WTC11 (cell line): ENCODE data around the gene TMC4. TPM values are rescaled to one million over a fixed set of nuclear protein-coding genes. Genes with fewer than 3 reads are reported as not detected.

Experiments
- ATAC-seq: fragments of 200-7000 bp; cut with Tn5 transposase; 2 replicates; pipeline ENCODE4 v1.10.0; 2021; ENCODE audit warnings: mild to moderate bottlenecking, moderate library complexity
- CTCF ChIA-PET: fragments of 300-600 bp; sonication (Branson Sonifier 250); formaldehyde crosslinking; loops from one replicate; lab custom pipeline; 2021; ENCODE audit warnings: antibody characterized with exemption; lab: Charles Lee
- POLR2A ChIA-PET: fragments of 350-600 bp; sonication (Branson Sonifier 250); formaldehyde crosslinking; loops from one replicate; lab custom pipeline; 2021; ENCODE audit warnings: antibody characterized with exemption; lab: Charles Lee
- DNase-seq: peaks from one replicate; pipeline ENCODE4 v3.0.0; 2021; ENCODE audit warnings: low spot score
- H3K27ac Mint-ChIP-seq: 2 replicates; pipeline ENCODE4 v1.8.0; 2021; ENCODE audit warnings: mixed read lengths
- H3K27me3 Mint-ChIP-seq: 2 replicates; pipeline ENCODE4 v1.8.0; 2021; ENCODE audit warnings: low read depth, mild to moderate bottlenecking, moderate library complexity, mixed read lengths
- H3K36me3 Mint-ChIP-seq: 2 replicates; pipeline ENCODE4 v1.8.0; 2021; ENCODE audit warnings: mixed read lengths
- H3K4me1 Mint-ChIP-seq: 2 replicates; pipeline ENCODE4 v1.8.0; 2022; ENCODE audit warnings: mixed read lengths
- H3K4me3 Mint-ChIP-seq: 2 replicates; pipeline ENCODE4 v1.8.0; 2021; ENCODE audit warnings: mild to moderate bottlenecking, moderate library complexity, mixed read lengths
- H3K9me3 Mint-ChIP-seq: 2 replicates; pipeline ENCODE4 v1.8.0; 2021; ENCODE audit warnings: mixed read lengths
- CBFB ChIP-seq: sonication (generic); formaldehyde crosslinking; IDR thresholded peaks from 2 replicates; pipeline ENCODE4 v1.8.1; 2022; ENCODE audit warnings: mild to moderate bottlenecking, low read depth, missing genetic modification reagents
- EMX1 ChIP-seq: fragments of 250-450 bp; sonication (Bioruptor Pico); IDR thresholded peaks from 2 replicates; pipeline ENCODE4 v1.8.0; 2021; ENCODE audit warnings: mild to moderate bottlenecking
- FOXJ3 ChIP-seq: sonication (generic); formaldehyde crosslinking; IDR thresholded peaks from 2 replicates; pipeline ENCODE4 v1.9.0; 2021; ENCODE audit warnings: missing genetic modification reagents, mild to moderate bottlenecking, borderline replicate concordance
- FOXK1 ChIP-seq: sonication (generic); formaldehyde crosslinking; IDR thresholded peaks from 2 replicates; pipeline ENCODE4 v1.8.0; 2022; ENCODE audit warnings: mild to moderate bottlenecking, moderate library complexity, missing genetic modification reagents
- HMGA2 ChIP-seq: fragments of 250-450 bp; sonication (Bioruptor Pico); IDR thresholded peaks from 2 replicates; pipeline ENCODE4 v1.4.0; 2021; ENCODE audit warnings: mild to moderate bottlenecking, moderate library complexity
- JAZF1 ChIP-seq: fragments of 250-450 bp; sonication (Bioruptor Pico); IDR thresholded peaks from 2 replicates; pipeline ENCODE4 v1.9.0; 2021; ENCODE audit warnings: moderate library complexity, mild to moderate bottlenecking, inconsistent platforms
- NR2C2 ChIP-seq: sonication (generic); formaldehyde crosslinking; IDR thresholded peaks from 2 replicates; pipeline ENCODE4 v1.8.0; 2022; ENCODE audit warnings: mild to moderate bottlenecking, missing genetic modification reagents
- OVOL2 ChIP-seq: fragments of 250-450 bp; sonication (Bioruptor Pico); IDR thresholded peaks from 2 replicates; pipeline ENCODE4 v1.9.0; 2021; ENCODE audit warnings: mild to moderate bottlenecking, borderline replicate concordance
- RORB ChIP-seq: fragments of 250-450 bp; sonication (Bioruptor Pico); IDR thresholded peaks from 2 replicates; pipeline ENCODE4 v1.9.0; 2021; ENCODE audit warnings: mild to moderate bottlenecking
- SMAD4 ChIP-seq: sonication (generic); formaldehyde crosslinking; IDR thresholded peaks from 2 replicates; pipeline ENCODE4 v1.8.0; 2022; ENCODE audit warnings: mild to moderate bottlenecking, missing genetic modification reagents
- ZNF138 ChIP-seq: sonication (generic); formaldehyde crosslinking; conservative IDR thresholded peaks from 2 replicates; pipeline ENCODE4 v1.8.1; 2022; ENCODE audit warnings: mild to moderate bottlenecking, moderate library complexity, missing genetic modification reagents
- ZNF423 ChIP-seq: fragments of 250-450 bp; sonication (Bioruptor Pico); IDR thresholded peaks from 2 replicates; pipeline ENCODE4 v2.1.2; 2022; ENCODE audit warnings: mild to moderate bottlenecking, moderate library complexity
- total RNA-seq: library from RNA; stranded (reverse); gene quantifications from 3 replicates; pipeline ENCODE4 v1.2.3, GENCODE V29; 2021
- TF ChIP-seq, protein P1 (sequence below): sonication (generic); formaldehyde crosslinking; IDR thresholded peaks from 2 replicates; pipeline ENCODE4 v1.8.0; 2022; ENCODE audit warnings: missing genetic modification reagents
- TF ChIP-seq, protein P2 (sequence below): fragments of 250-450 bp; sonication (Bioruptor Pico); IDR thresholded peaks from 2 replicates; pipeline ENCODE4 v1.9.0; 2021; ENCODE audit warnings: mild to moderate bottlenecking
- TF ChIP-seq, protein P3 (sequence below): sonication (generic); formaldehyde crosslinking; IDR thresholded peaks from 2 replicates; pipeline ENCODE4 v1.8.0; 2022; ENCODE audit warnings: mild to moderate bottlenecking, missing genetic modification reagents
- TF ChIP-seq, protein P4 (sequence below): fragments of 250-450 bp; sonication (Bioruptor Pico); IDR thresholded peaks from 2 replicates; pipeline ENCODE4 v1.9.0; 2021; ENCODE audit warnings: mild to moderate bottlenecking, borderline replicate concordance
- TF ChIP-seq, protein P5 (sequence below): sonication (generic); formaldehyde crosslinking; IDR thresholded peaks from 2 replicates; pipeline ENCODE4 v1.8.0; 2023; ENCODE audit warnings: missing genetic modification reagents
- TF ChIP-seq, protein P6 (sequence below): fragments of 250-450 bp; sonication (Bioruptor Pico); IDR thresholded peaks from 2 replicates; pipeline ENCODE4 v2.1.2; 2022; ENCODE audit warnings: mild to moderate bottlenecking, moderate library complexity
- TF ChIP-seq, protein P7 (sequence below): sonication (generic); formaldehyde crosslinking; IDR thresholded peaks from 2 replicates; pipeline ENCODE4 v1.8.1; 2023; ENCODE audit warnings: mild to moderate bottlenecking, missing genetic modification reagents, moderate library complexity
- TF ChIP-seq, protein P8 (sequence below): sonication (generic); formaldehyde crosslinking; IDR thresholded peaks from 2 replicates; pipeline ENCODE4 v1.8.1; 2022; ENCODE audit warnings: low read depth, mild to moderate bottlenecking, moderate library complexity, missing genetic modification reagents, borderline replicate concordance

The TMC4 gene
- total RNA-seq, 1 experiment from 2014 or later, result 9.3 TPM

DNA sequence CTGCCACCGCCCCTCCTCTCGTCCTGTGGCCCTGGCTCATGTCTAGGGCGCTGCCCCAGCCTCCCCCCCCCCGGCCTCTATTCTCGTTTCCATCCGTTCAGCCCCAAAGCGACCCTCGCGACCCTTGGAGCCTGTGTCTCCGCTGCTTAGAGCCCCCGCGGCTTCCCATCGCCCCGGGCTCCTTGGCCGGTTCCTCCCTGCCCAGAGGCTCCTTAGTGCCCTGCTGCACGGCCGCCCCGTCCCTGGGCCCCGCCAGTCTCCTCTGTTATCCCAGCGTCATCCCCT is 44.6 kb downstream of the TMC4 start:
- CTCF ChIA-PET, result no interaction called here
- POLR2A ChIA-PET, result no interaction called here
- no peaks in the 10 kb centered on the region for H3K27me3 Mint-ChIP-seq
- H3K9me3 Mint-ChIP-seq, result no peaks in the 10 kb centered on the region
- no peaks in the 10 kb centered on the region for H3K4me1 Mint-ChIP-seq
- no peak for ATAC-seq
- H3K4me3 Mint-ChIP-seq, result no peak overlapping the region
- no peak for DNase-seq
- H3K36me3 Mint-ChIP-seq, result peaks cover 51% of the 10 kb centered on the region
- TF ChIP-seq EMX1 (CRISPR knock-in tag), result no peak
- no peak for TF ChIP-seq CBFB (CRISPR knock-in tag)
- no peak for TF ChIP-seq JAZF1 (CRISPR knock-in tag)
- TF ChIP-seq, protein P1, sequence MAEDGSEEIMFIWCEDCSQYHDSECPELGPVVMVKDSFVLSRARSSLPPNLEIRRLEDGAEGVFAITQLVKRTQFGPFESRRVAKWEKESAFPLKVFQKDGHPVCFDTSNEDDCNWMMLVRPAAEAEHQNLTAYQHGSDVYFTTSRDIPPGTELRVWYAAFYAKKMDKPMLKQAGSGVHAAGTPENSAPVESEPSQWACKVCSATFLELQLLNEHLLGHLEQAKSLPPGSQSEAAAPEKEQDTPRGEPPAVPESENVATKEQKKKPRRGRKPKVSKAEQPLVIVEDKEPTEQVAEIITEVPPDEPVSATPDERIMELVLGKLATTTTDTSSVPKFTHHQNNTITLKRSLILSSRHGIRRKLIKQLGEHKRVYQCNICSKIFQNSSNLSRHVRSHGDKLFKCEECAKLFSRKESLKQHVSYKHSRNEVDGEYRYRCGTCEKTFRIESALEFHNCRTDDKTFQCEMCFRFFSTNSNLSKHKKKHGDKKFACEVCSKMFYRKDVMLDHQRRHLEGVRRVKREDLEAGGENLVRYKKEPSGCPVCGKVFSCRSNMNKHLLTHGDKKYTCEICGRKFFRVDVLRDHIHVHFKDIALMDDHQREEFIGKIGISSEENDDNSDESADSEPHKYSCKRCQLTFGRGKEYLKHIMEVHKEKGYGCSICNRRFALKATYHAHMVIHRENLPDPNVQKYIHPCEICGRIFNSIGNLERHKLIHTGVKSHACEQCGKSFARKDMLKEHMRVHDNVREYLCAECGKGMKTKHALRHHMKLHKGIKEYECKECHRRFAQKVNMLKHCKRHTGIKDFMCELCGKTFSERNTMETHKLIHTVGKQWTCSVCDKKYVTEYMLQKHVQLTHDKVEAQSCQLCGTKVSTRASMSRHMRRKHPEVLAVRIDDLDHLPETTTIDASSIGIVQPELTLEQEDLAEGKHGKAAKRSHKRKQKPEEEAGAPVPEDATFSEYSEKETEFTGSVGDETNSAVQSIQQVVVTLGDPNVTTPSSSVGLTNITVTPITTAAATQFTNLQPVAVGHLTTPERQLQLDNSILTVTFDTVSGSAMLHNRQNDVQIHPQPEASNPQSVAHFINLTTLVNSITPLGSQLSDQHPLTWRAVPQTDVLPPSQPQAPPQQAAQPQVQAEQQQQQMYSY, result no peak
- TF ChIP-seq NR2C2 (CRISPR knock-in tag), result no peak
- no peak for TF ChIP-seq SMAD4 (CRISPR knock-in tag)
- TF ChIP-seq OVOL2 (CRISPR knock-in tag), result no peak
- TF ChIP-seq FOXJ3, result no peak
- no peak for TF ChIP-seq ZNF423 (CRISPR knock-in tag)
- TF ChIP-seq, protein P2, sequence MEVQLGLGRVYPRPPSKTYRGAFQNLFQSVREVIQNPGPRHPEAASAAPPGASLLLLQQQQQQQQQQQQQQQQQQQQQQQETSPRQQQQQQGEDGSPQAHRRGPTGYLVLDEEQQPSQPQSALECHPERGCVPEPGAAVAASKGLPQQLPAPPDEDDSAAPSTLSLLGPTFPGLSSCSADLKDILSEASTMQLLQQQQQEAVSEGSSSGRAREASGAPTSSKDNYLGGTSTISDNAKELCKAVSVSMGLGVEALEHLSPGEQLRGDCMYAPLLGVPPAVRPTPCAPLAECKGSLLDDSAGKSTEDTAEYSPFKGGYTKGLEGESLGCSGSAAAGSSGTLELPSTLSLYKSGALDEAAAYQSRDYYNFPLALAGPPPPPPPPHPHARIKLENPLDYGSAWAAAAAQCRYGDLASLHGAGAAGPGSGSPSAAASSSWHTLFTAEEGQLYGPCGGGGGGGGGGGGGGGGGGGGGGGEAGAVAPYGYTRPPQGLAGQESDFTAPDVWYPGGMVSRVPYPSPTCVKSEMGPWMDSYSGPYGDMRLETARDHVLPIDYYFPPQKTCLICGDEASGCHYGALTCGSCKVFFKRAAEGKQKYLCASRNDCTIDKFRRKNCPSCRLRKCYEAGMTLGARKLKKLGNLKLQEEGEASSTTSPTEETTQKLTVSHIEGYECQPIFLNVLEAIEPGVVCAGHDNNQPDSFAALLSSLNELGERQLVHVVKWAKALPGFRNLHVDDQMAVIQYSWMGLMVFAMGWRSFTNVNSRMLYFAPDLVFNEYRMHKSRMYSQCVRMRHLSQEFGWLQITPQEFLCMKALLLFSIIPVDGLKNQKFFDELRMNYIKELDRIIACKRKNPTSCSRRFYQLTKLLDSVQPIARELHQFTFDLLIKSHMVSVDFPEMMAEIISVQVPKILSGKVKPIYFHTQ, result no peak
- TF ChIP-seq ZNF138, result no peak
- TF ChIP-seq, protein P3, sequence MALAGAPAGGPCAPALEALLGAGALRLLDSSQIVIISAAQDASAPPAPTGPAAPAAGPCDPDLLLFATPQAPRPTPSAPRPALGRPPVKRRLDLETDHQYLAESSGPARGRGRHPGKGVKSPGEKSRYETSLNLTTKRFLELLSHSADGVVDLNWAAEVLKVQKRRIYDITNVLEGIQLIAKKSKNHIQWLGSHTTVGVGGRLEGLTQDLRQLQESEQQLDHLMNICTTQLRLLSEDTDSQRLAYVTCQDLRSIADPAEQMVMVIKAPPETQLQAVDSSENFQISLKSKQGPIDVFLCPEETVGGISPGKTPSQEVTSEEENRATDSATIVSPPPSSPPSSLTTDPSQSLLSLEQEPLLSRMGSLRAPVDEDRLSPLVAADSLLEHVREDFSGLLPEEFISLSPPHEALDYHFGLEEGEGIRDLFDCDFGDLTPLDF (CRISPR knock-in tag), result no peak
- TF ChIP-seq, protein P4, sequence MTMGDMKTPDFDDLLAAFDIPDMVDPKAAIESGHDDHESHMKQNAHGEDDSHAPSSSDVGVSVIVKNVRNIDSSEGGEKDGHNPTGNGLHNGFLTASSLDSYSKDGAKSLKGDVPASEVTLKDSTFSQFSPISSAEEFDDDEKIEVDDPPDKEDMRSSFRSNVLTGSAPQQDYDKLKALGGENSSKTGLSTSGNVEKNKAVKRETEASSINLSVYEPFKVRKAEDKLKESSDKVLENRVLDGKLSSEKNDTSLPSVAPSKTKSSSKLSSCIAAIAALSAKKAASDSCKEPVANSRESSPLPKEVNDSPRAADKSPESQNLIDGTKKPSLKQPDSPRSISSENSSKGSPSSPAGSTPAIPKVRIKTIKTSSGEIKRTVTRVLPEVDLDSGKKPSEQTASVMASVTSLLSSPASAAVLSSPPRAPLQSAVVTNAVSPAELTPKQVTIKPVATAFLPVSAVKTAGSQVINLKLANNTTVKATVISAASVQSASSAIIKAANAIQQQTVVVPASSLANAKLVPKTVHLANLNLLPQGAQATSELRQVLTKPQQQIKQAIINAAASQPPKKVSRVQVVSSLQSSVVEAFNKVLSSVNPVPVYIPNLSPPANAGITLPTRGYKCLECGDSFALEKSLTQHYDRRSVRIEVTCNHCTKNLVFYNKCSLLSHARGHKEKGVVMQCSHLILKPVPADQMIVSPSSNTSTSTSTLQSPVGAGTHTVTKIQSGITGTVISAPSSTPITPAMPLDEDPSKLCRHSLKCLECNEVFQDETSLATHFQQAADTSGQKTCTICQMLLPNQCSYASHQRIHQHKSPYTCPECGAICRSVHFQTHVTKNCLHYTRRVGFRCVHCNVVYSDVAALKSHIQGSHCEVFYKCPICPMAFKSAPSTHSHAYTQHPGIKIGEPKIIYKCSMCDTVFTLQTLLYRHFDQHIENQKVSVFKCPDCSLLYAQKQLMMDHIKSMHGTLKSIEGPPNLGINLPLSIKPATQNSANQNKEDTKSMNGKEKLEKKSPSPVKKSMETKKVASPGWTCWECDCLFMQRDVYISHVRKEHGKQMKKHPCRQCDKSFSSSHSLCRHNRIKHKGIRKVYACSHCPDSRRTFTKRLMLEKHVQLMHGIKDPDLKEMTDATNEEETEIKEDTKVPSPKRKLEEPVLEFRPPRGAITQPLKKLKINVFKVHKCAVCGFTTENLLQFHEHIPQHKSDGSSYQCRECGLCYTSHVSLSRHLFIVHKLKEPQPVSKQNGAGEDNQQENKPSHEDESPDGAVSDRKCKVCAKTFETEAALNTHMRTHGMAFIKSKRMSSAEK, result no peak
- H3K27ac Mint-ChIP-seq, result no peak overlapping the region

DNA sequence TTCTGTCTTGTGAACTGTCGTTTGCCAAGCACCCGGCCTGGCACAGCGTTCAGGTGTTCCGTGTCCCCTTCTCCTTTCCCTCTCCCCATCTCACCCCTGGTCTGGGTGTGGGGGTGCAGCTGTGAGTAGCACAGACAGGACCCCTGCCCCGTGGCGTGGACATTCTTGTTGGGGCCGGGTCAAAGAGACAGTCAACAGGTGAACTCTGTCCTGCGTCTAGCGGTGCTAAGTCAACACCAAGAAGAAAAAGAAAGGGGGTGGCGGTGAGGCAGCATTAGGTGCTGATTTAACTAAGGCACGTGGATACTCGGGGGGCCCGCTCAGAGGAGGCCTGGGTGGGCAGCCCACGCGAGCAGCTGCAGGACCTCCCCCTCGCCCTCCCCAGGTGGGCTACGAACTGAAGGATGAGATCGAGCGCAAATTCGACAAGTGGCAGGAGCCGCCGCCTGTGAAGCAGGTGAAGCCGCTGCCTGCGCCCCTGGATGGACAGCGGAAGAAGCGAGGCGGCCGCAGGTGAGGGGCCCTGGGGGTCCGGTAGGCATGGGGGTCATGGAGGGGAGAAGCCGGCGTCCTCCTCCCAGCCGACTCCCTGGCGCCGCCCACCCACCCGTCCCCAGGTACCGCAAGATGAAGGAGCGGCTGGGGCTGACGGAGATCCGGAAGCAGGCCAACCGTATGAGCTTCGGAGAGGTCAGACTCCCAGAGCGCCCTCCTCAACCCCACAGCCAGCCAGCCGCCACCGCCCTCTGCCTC is 45.1 kb downstream of the TMC4 start:
- ATAC-seq (no peak), DNase-seq (no peak)
- ChIA-PET POLR2A (no interaction called here), CTCF (no interaction called here)
- H3K4me3 Mint-ChIP-seq, result no peak overlapping the region
- peaks cover 56% of the 10 kb centered on the region for H3K36me3 Mint-ChIP-seq
- no peak overlapping the region for H3K27ac Mint-ChIP-seq
- no peaks in the 10 kb centered on the region for H3K9me3 Mint-ChIP-seq
- H3K27me3 Mint-ChIP-seq, result no peaks in the 10 kb centered on the region
- no peaks in the 10 kb centered on the region for H3K4me1 Mint-ChIP-seq
- TF ChIP-seq, protein P5, sequence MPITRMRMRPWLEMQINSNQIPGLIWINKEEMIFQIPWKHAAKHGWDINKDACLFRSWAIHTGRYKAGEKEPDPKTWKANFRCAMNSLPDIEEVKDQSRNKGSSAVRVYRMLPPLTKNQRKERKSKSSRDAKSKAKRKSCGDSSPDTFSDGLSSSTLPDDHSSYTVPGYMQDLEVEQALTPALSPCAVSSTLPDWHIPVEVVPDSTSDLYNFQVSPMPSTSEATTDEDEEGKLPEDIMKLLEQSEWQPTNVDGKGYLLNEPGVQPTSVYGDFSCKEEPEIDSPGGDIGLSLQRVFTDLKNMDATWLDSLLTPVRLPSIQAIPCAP, result no peak
- TF ChIP-seq, protein P6, sequence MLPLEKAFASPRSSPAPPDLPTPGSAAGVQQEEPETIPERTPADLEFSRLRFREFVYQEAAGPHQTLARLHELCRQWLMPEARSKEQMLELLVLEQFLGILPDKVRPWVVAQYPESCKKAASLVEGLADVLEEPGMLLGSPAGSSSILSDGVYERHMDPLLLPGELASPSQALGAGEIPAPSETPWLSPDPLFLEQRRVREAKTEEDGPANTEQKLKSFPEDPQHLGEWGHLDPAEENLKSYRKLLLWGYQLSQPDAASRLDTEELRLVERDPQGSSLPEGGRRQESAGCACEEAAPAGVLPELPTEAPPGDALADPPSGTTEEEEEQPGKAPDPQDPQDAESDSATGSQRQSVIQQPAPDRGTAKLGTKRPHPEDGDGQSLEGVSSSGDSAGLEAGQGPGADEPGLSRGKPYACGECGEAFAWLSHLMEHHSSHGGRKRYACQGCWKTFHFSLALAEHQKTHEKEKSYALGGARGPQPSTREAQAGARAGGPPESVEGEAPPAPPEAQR (CRISPR knock-in tag), result no peak
- TF ChIP-seq HMGA2 (CRISPR knock-in tag) (no peak), FOXK1 (CRISPR knock-in tag) (no peak), RORB (CRISPR knock-in tag) (no peak)
- TF ChIP-seq, protein P7, sequence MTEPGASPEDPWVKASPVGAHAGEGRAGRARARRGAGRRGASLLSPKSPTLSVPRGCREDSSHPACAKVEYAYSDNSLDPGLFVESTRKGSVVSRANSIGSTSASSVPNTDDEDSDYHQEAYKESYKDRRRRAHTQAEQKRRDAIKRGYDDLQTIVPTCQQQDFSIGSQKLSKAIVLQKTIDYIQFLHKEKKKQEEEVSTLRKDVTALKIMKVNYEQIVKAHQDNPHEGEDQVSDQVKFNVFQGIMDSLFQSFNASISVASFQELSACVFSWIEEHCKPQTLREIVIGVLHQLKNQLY, result no peak
- TF ChIP-seq, protein P8, sequence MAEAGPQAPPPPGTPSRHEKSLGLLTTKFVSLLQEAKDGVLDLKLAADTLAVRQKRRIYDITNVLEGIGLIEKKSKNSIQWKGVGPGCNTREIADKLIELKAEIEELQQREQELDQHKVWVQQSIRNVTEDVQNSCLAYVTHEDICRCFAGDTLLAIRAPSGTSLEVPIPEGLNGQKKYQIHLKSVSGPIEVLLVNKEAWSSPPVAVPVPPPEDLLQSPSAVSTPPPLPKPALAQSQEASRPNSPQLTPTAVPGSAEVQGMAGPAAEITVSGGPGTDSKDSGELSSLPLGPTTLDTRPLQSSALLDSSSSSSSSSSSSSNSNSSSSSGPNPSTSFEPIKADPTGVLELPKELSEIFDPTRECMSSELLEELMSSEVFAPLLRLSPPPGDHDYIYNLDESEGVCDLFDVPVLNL (CRISPR knock-in tag), result no peak
